ENCODE data around the gene POLD1.

- TF ChIP-seq, protein P1, sequence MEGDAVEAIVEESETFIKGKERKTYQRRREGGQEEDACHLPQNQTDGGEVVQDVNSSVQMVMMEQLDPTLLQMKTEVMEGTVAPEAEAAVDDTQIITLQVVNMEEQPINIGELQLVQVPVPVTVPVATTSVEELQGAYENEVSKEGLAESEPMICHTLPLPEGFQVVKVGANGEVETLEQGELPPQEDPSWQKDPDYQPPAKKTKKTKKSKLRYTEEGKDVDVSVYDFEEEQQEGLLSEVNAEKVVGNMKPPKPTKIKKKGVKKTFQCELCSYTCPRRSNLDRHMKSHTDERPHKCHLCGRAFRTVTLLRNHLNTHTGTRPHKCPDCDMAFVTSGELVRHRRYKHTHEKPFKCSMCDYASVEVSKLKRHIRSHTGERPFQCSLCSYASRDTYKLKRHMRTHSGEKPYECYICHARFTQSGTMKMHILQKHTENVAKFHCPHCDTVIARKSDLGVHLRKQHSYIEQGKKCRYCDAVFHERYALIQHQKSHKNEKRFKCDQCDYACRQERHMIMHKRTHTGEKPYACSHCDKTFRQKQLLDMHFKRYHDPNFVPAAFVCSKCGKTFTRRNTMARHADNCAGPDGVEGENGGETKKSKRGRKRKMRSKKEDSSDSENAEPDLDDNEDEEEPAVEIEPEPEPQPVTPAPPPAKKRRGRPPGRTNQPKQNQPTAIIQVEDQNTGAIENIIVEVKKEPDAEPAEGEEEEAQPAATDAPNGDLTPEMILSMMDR (IDR thresholded peaks at IDR 0.05), result no peak
- no peak for TF ChIP-seq EZH2 (IDR thresholded peaks at IDR 0.05)
Observed at GRCh38 chr19:50344661-50345318, 39.4 kb upstream of the POLD1 start.

All from neural progenitor cell (in vitro differentiated cells).